ENCODE data around the gene BRD8. TPM values are rescaled to one million over a fixed set of nuclear protein-coding genes. Genes with fewer than 3 reads are reported as not detected.

Gene BRD8
- total and polyA plus RNA-seq, 2 experiments from 2014 or later: 39.2 to 50.7 TPM

GRCh38 chr5:138129347-138129746 is 49.1 kb downstream of the BRD8 start:
- Histone ChIP-seq H3K27ac (no peak overlapping the region), H4K20me1 (ENCODE audit: insufficient read depth, poor library complexity, severe bottlenecking) (no peaks in the 10 kb centered on the region), H3K4me2 (no peak overlapping the region), H3K27me3 (no peaks in the 10 kb centered on the region), H3K4me1 (ENCODE audit: insufficient read depth) (no peaks in the 10 kb centered on the region), H3K36me3 (replicated peaks; ENCODE audit: insufficient read depth, low read depth) (no peaks in the 10 kb centered on the region), H3K9me2 (replicated peaks; ENCODE audit: insufficient read depth) (no peaks in the 10 kb centered on the region), H3K4me3 (no peak overlapping the region), H3K9me3 (ENCODE audit: low read depth) (no peaks in the 10 kb centered on the region), H2AFZ (no peak overlapping the region), H3K79me2 (no peaks in the 10 kb centered on the region)
- WGBS (ENCODE audit: low lambda C conversion rate, missing lambda C conversion rate): 93% methylated on average over 6 of the region's 6 CpGs
- DNase-seq (ENCODE audit: low spot score): no peak
- no peak for TF ChIP-seq EZH2 (IDR thresholded peaks at IDR 0.05; ENCODE audit: borderline replicate concordance)
- no peak for TF ChIP-seq CTCF (IDR thresholded peaks at IDR 0.05; ENCODE audit: poor library complexity)
- no peak for TF ChIP-seq EZH2phosphoT487 (IDR thresholded peaks at IDR 0.05; ENCODE audit: low read depth, severe bottlenecking, unreplicated experiment)

- no peak for DNase-seq (ENCODE audit: low spot score)
- H4K20me1 ChIP-seq (ENCODE audit: insufficient read depth, poor library complexity, severe bottlenecking): no peaks in the 10 kb centered on the region
- H2AFZ ChIP-seq: no peak overlapping the region
- H3K27ac ChIP-seq: no peak overlapping the region
- no peaks in the 10 kb centered on the region for H3K9me2 ChIP-seq (replicated peaks; ENCODE audit: insufficient read depth)
- H3K9me3 ChIP-seq (ENCODE audit: low read depth): no peaks in the 10 kb centered on the region
- H3K27me3 ChIP-seq: no peaks in the 10 kb centered on the region
- no peaks in the 10 kb centered on the region for H3K36me3 ChIP-seq (replicated peaks; ENCODE audit: insufficient read depth, low read depth)
- no peak overlapping the region for H3K4me2 ChIP-seq
- no peaks in the 10 kb centered on the region for H3K4me1 ChIP-seq (ENCODE audit: insufficient read depth)
- H3K4me3 ChIP-seq: no peak overlapping the region
- no peaks in the 10 kb centered on the region for H3K79me2 ChIP-seq
- WGBS (ENCODE audit: low lambda C conversion rate, missing lambda C conversion rate): 55% methylated on average over 5 of the region's 5 CpGs
- no peak for TF ChIP-seq CTCF (IDR thresholded peaks at IDR 0.05; ENCODE audit: poor library complexity)
- no peak for TF ChIP-seq EZH2 (IDR thresholded peaks at IDR 0.05; ENCODE audit: borderline replicate concordance)
- no peak for TF ChIP-seq EZH2phosphoT487 (IDR thresholded peaks at IDR 0.05; ENCODE audit: low read depth, severe bottlenecking, unreplicated experiment)
Measured at GRCh38 chr5:138128334-138128733, 50.1 kb downstream of the BRD8 start.

- Histone ChIP-seq H3K4me1 (ENCODE audit: insufficient read depth) (no peaks in the 10 kb centered on the region), H3K27me3 (peaks cover 10% of the 10 kb centered on the region), H3K4me2 (no peak overlapping the region), H3K4me3 (no peak overlapping the region), H3K9me3 (ENCODE audit: low read depth) (no peaks in the 10 kb centered on the region), H3K9me2 (replicated peaks; ENCODE audit: insufficient read depth) (no peaks in the 10 kb centered on the region), H3K27ac (no peak overlapping the region), H3K36me3 (replicated peaks; ENCODE audit: insufficient read depth, low read depth) (no peaks in the 10 kb centered on the region), H2AFZ (no peak overlapping the region), H3K79me2 (no peaks in the 10 kb centered on the region), H4K20me1 (ENCODE audit: insufficient read depth, poor library complexity, severe bottlenecking) (no peaks in the 10 kb centered on the region)
- TF ChIP-seq EZH2phosphoT487 (IDR thresholded peaks at IDR 0.05; ENCODE audit: low read depth, severe bottlenecking, unreplicated experiment) (no peak), CTCF (IDR thresholded peaks at IDR 0.05; ENCODE audit: poor library complexity) (no peak), EZH2 (IDR thresholded peaks at IDR 0.05; ENCODE audit: borderline replicate concordance) (no peak)
- DNase-seq (ENCODE audit: low spot score): no peak
Measured at GRCh38 chr5:138115254-138115653, 63.2 kb downstream of the BRD8 start.

GRCh38 chr5:138111937-138112336 is 66.5 kb downstream of the BRD8 start:
- no peaks in the 10 kb centered on the region for H3K79me2 ChIP-seq
- H3K4me2 ChIP-seq: no peak overlapping the region
- DNase-seq (ENCODE audit: low spot score): no peak
- H3K4me1 ChIP-seq (ENCODE audit: insufficient read depth): no peaks in the 10 kb centered on the region
- H2AFZ ChIP-seq: no peak overlapping the region
- H4K20me1 ChIP-seq (ENCODE audit: insufficient read depth, poor library complexity, severe bottlenecking): no peaks in the 10 kb centered on the region
- H3K27me3 ChIP-seq: peaks cover 16% of the 10 kb centered on the region
- no peaks in the 10 kb centered on the region for H3K9me3 ChIP-seq (ENCODE audit: low read depth)
- H3K9me2 ChIP-seq (replicated peaks; ENCODE audit: insufficient read depth): no peaks in the 10 kb centered on the region
- H3K4me3 ChIP-seq: no peak overlapping the region
- no peak overlapping the region for H3K27ac ChIP-seq
- TF ChIP-seq EZH2 (IDR thresholded peaks at IDR 0.05; ENCODE audit: borderline replicate concordance) (no peak), CTCF (IDR thresholded peaks at IDR 0.05; ENCODE audit: poor library complexity) (no peak), EZH2phosphoT487 (IDR thresholded peaks at IDR 0.05; ENCODE audit: low read depth, severe bottlenecking, unreplicated experiment) (no peak)
- H3K36me3 ChIP-seq (replicated peaks; ENCODE audit: insufficient read depth, low read depth): no peaks in the 10 kb centered on the region
- 70% methylated on average over 1 of the region's 1 CpG for WGBS (ENCODE audit: low lambda C conversion rate, missing lambda C conversion rate)
